Ovary (tissue), 10 donors: ENCODE data around the gene MOSMO. TPM values are rescaled to one million over a fixed set of nuclear protein-coding genes. Genes with fewer than 3 reads are reported as not detected.

Experiments used
- DNase-seq, 5 donors: peaks; one replicate each; pipeline ENCODE4 v3.0.0-alpha.2; 2019 to 2020
- H3K27ac ChIP-seq, 2 donors: fragments of 200-600 bp; one replicate each; pipeline versions ENCODE4 v1.5.1 to v1.8.0; 2019 to 2022
- H3K27me3 ChIP-seq: fragments of 200-600 bp; one replicate; pipeline ENCODE4 v1.8.0; 2022
- H3K36me3 ChIP-seq: fragments of 200-600 bp; sonication (generic); one replicate; pipeline ENCODE4 v1.5.1; 2019
- H3K4me1 ChIP-seq: one replicate; pipeline ENCODE4 v1.8.1; 2013; ENCODE audit warnings: mild to moderate bottlenecking, moderate library complexity; ENCODE audit not compliant: insufficient read depth
- H3K4me3 ChIP-seq: fragments of 200-600 bp; sonication (generic); one replicate; pipeline ENCODE4 v1.5.1; 2017
- H3K9me3 ChIP-seq, 2 donors: fragments of 200-600 bp in 1 of 2; sonication (generic) in 1 of 2; one replicate each; pipeline versions ENCODE4 v1.5.1 to v1.8.1; 2013 to 2019; ENCODE audit warnings: mild to moderate bottlenecking in 1 of 2, moderate library complexity in 1 of 2
- EP300 ChIP-seq: sonication (generic); formaldehyde crosslinking; IDR thresholded peaks from one replicate; pipeline ENCODE4 v1.6.1; 2017; ENCODE audit warnings: antibody characterized with exemption
- POLR2A ChIP-seq: fragments of 450-650 bp; IDR thresholded peaks from one replicate; pipeline ENCODE4 v1.6.1; 2017; ENCODE audit warnings: antibody characterized with exemption, mild to moderate bottlenecking, moderate library complexity
- WGBS, 3 donors: extraction: QIAGEN DNeasy Blood & Tissue Kit in 1 of 3; methylation state at CpG; one replicate each; pipeline versions ENCODE4 v1.1.5 to v1.1.7; 2013 to 2017; 5-methylcytosine and 5-hydroxymethylcytosine counted together
- intact Hi-C, 4 donors: fragments of 100-400 bp; cut with DNase I; formaldehyde crosslinking; loops; one replicate each; pipeline versions ENCODE4 v1.11.0 to v1.15.1; 2022 to 2023
- long read RNA-seq, 3 donors: library from polyadenylated mRNA in 2 of 3; unstranded in 2 of 3; transcript quantifications; one replicate each; pipeline ENCODE4 v2.0.0 and lab custom pipeline, GENCODE V29; 2021 to 2026
- polyA plus RNA-seq, 2 donors: library from polyadenylated mRNA; stranded (reverse); fragments of 200-250 nt in 1 of 2; fragments of 350-450 nt in 1 of 2; fragmentation: Illumina TruSeq in 1 of 2; extraction: RNeasy Lipid Tissue Mini Kit (QIAGEN cat#74804) in 1 of 2; gene quantifications; one replicate each; pipeline ENCODE4 v1.2.3, GENCODE V29; 2013 to 2014
- total RNA-seq, 7 donors: library from RNA; depleted of rRNA in 2 of 7; stranded (reverse); fragments of >200 nt in 2 of 7; fragmentation: NEBNext Ultra II Directional in 3 of 7; extraction: Animal tissue kit (Norgen Biotek cat#: 25700) in 3 of 7; gene quantifications; one replicate each; pipeline versions ENCODE4 v1.1.0 to v1.2.4, GENCODE V29; 2016 to 2023
- TF ChIP-seq, protein P1 (sequence below), 3 donors: fragments of 450-650 bp in 2 of 3; fragments of 200-600 bp in 1 of 3; IDR thresholded peaks; one replicate each; pipeline versions ENCODE4 v1.5.1 to v1.8.0; 2016 to 2022; ENCODE audit warnings: antibody characterized with exemption in 3 of 3, mild to moderate bottlenecking in 1 of 3
- donor health status: DM: no; HTN: no; CAD: no; lungs with moderate emphysema.
- donor health status: DM: no; HTN: no; CAD: no.
- donor health status: Bipolar disorder and iron deficiency.
- donor health status: DM: yes; HTN: yes; CAD: no.
- donor health status: DM: no; HTN: no; CAD: no.
- donor health status: DM: yes; HTN: yes; CAD: no.

The MOSMO gene
- 10 to 100 TPM; 14.3 to 33.3 (median 20.7) TPM for total RNA-seq
- polyA plus RNA-seq, result 10 to 100 TPM; 11.6 to 15.5 TPM
- long read RNA-seq, donor 1, result 0 reads
- long read RNA-seq, donor 2, full-length matches to known transcripts, result 7 of 7 reads
- long read RNA-seq, donor 2, partial matches to known transcripts, result 0 of 7 reads
- long read RNA-seq, donor 2, other reads (novel, unspliced or antisense), result 0 of 7 reads
- long read RNA-seq, donor 3, full-length matches to known transcripts, result 2 of 3 reads
- long read RNA-seq, donor 3, partial matches to known transcripts, result 0 of 3 reads
- long read RNA-seq, donor 3, other reads (novel, unspliced or antisense), result 1 of 3 reads

GRCh38 chr16:22007509-22008214 is at the start of gene MOSMO:
MOSMO (plus strand) TSS chr16:22008111; CDS start chr16:22008302, 191 bp downstream.
- intact Hi-C loops, result loop anchor here (5.0 to 10.0 kb wide), 4 partner anchors 67 to 297 kb away; partner anchors contain the start of gene POLR3E (in 3 of the 4)
- H3K27ac ChIP-seq, result peak within 1 kb of the TSS in 1 of 2 donors; percentile 57
- peak within 1 kb of the TSS; percentile 57 for H3K4me3 ChIP-seq
- H3K9me3 ChIP-seq, result no peaks in the 10 kb centered on the region
- peaks cover 7% of the 10 kb centered on the region for H3K4me1 ChIP-seq
- H3K27me3 ChIP-seq, result no peaks in the 10 kb centered on the region
- WGBS, 3 donors, result 0% methylated on average over 43 to 78 of the region's 78 CpGs
- TF ChIP-seq, protein P1, sequence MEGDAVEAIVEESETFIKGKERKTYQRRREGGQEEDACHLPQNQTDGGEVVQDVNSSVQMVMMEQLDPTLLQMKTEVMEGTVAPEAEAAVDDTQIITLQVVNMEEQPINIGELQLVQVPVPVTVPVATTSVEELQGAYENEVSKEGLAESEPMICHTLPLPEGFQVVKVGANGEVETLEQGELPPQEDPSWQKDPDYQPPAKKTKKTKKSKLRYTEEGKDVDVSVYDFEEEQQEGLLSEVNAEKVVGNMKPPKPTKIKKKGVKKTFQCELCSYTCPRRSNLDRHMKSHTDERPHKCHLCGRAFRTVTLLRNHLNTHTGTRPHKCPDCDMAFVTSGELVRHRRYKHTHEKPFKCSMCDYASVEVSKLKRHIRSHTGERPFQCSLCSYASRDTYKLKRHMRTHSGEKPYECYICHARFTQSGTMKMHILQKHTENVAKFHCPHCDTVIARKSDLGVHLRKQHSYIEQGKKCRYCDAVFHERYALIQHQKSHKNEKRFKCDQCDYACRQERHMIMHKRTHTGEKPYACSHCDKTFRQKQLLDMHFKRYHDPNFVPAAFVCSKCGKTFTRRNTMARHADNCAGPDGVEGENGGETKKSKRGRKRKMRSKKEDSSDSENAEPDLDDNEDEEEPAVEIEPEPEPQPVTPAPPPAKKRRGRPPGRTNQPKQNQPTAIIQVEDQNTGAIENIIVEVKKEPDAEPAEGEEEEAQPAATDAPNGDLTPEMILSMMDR (IDR thresholded peaks at IDR 0.05), result peak in 2 of 3 donors; percentile 15 to 31
- TF ChIP-seq EP300, result no peak
- TF ChIP-seq POLR2A, result peak; percentile 33
- no peaks in the 10 kb centered on the region for H3K36me3 ChIP-seq
- peak; percentile 66 to 85 (median 76) for DNase-seq

DNA sequence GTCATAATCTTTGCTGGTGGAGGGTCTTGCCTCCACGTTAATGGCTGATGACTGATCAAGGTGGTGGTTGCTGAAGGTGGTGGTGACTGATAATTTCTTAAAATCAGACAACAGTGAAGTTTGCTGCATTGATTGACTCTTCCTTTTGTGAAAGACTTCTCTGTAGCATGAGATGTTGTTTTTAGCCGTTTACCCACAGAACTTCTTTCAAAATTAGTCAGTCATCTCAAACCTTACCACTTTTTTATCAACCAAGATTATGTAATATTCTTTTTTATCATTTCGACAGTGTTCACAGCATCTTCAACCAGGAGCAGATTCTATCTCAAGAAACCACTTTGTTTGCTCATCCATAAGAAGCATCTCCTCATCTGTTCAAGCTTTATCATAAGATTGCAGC is 48.9 kb upstream of the MOSMO start:
- no peaks in the 10 kb centered on the region for H3K36me3 ChIP-seq
- intact Hi-C loops, result no loop called here
- no peak overlapping the region for H3K4me3 ChIP-seq
- 79 to 84% (median 84%) methylated on average over 3 of the region's 3 CpGs for WGBS, 3 donors
- no peaks in the 10 kb centered on the region for H3K9me3 ChIP-seq
- H3K27ac ChIP-seq, result no peak overlapping the region
- H3K27me3 ChIP-seq, result no peaks in the 10 kb centered on the region
- peaks cover 3% of the 10 kb centered on the region for H3K4me1 ChIP-seq
- TF ChIP-seq, protein P1 (IDR thresholded peaks at IDR 0.05), result no peak
- DNase-seq, result no peak

GRCh38 chr16:21962475-21962874 is 45.4 kb upstream of the MOSMO start:
- no peak for DNase-seq
- 88 to 89% (median 89%) methylated on average over 5 of the region's 5 CpGs for WGBS, 3 donors

GRCh38 chr16:21963887-21964286 is 44.0 kb upstream of the MOSMO start:
- Histone ChIP-seq H3K27ac (no peak overlapping the region), H3K4me1 (no peaks in the 10 kb centered on the region), H3K4me3 (no peak overlapping the region), H3K36me3 (no peaks in the 10 kb centered on the region), H3K27me3 (no peaks in the 10 kb centered on the region), H3K9me3 (no peaks in the 10 kb centered on the region)
- no peak for TF ChIP-seq EP300
- no peak for TF ChIP-seq POLR2A
- TF ChIP-seq, protein P1 (IDR thresholded peaks at IDR 0.05), result no peak
- WGBS, 3 donors, result 94 to 99% (median 96%) methylated on average over 3 of the region's 3 CpGs
- intact Hi-C loops, result no loop called here
- no peak for DNase-seq

More at GRCh38 chr16:21962475-21962874, 45.4 kb upstream of the MOSMO start:
- no peaks in the 10 kb centered on the region for H3K36me3 ChIP-seq
- intact Hi-C loops, result no loop called here
- H3K4me3 ChIP-seq, result no peak overlapping the region
- no peak overlapping the region for H3K27ac ChIP-seq
- TF ChIP-seq POLR2A, result no peak
- no peak for TF ChIP-seq EP300
- TF ChIP-seq, protein P1 (IDR thresholded peaks at IDR 0.05), result no peak
- H3K27me3 ChIP-seq, result no peaks in the 10 kb centered on the region
- no peaks in the 10 kb centered on the region for H3K4me1 ChIP-seq
- H3K9me3 ChIP-seq, result no peaks in the 10 kb centered on the region
